DND-41 (cell line): Measurements from ENCODE around the gene ISG20.

Source experiments
- ATAC-seq: fragments of 200-7000 bp; cut with Tn5 transposase; 3 replicates; pipeline ENCODE4 v1.9.1; 2021; ENCODE audit warnings: low read depth; ENCODE audit not compliant: insufficient read depth
- DNase-seq: peaks from one replicate; pipeline ENCODE4 v3.0.0-alpha.2; 2020
- H2AFZ ChIP-seq: 2 replicates; pipeline ENCODE4 v1.6.0; 2012; ENCODE audit warnings: low read depth, low read length
- H3K27ac ChIP-seq: 2 replicates; pipeline ENCODE4 v1.5.1; 2012; ENCODE audit warnings: low read length, inconsistent platforms
- H3K27me3 ChIP-seq: fragments of 200-600 bp; sonication (generic); 2 replicates; pipeline ENCODE4 v1.6.0; 2012; ENCODE audit warnings: low read length, mild to moderate bottlenecking, inconsistent platforms; ENCODE audit not compliant: insufficient read depth, poor library complexity
- H3K36me3 ChIP-seq: 2 replicates; pipeline ENCODE4 v1.5.1; 2012; ENCODE audit warnings: low read length, inconsistent platforms; ENCODE audit not compliant: insufficient read depth
- H3K4me1 ChIP-seq: 2 replicates; pipeline ENCODE4 v1.5.1; 2012; ENCODE audit warnings: mild to moderate bottlenecking, low read length; ENCODE audit not compliant: insufficient read depth
- H3K4me2 ChIP-seq: 2 replicates; pipeline ENCODE4 v1.6.0; 2012; ENCODE audit warnings: mild to moderate bottlenecking, moderate library complexity, low read length, inconsistent platforms; ENCODE audit not compliant: insufficient read depth
- H3K4me3 ChIP-seq, 2 experiments: fragments of 200-600 bp in 1 of 2; shearing (Covaris generic) in 1 of 2; 2 replicates each; pipeline ENCODE4 v1.5.1; 2012 to 2016; ENCODE audit warnings: inconsistent platforms in 2 of 2, low read length in 2 of 2, mild to moderate bottlenecking in 2 of 2, low read depth in 1 of 2, moderate library complexity in 1 of 2
- H3K79me2 ChIP-seq: 2 replicates; pipeline ENCODE4 v1.6.0; 2012; ENCODE audit warnings: low read length, inconsistent platforms; ENCODE audit not compliant: insufficient read depth
- H3K9ac ChIP-seq: 2 replicates; pipeline ENCODE4 v1.6.0; 2012; ENCODE audit warnings: low read depth, mild to moderate bottlenecking, inconsistent platforms, low read length, moderate library complexity
- H3K9me3 ChIP-seq: 2 replicates; pipeline ENCODE4 v1.5.1; 2012; ENCODE audit warnings: low read length, moderate library complexity, mild to moderate bottlenecking, inconsistent platforms; ENCODE audit not compliant: insufficient read depth, severe bottlenecking
- H4K20me1 ChIP-seq: 2 replicates; pipeline ENCODE4 v1.6.0; 2012; ENCODE audit warnings: low read length; ENCODE audit not compliant: insufficient read depth
- EZH2 ChIP-seq: IDR thresholded peaks from 3 replicates; pipeline ENCODE4 v1.6.1; 2012; ENCODE audit warnings: borderline replicate concordance, low read depth, mild to moderate bottlenecking, moderate library complexity, low read length, inconsistent platforms; ENCODE audit not compliant: severe bottlenecking
- TF ChIP-seq, protein P1 (sequence below): IDR thresholded peaks from 2 replicates; pipeline ENCODE4 v1.5.1; 2012; ENCODE audit warnings: borderline replicate concordance, low read length, moderate library complexity, mild to moderate bottlenecking; ENCODE audit not compliant: poor library complexity, severe bottlenecking; ENCODE audit errors: extremely low read depth

The ISG20 gene

DNA sequence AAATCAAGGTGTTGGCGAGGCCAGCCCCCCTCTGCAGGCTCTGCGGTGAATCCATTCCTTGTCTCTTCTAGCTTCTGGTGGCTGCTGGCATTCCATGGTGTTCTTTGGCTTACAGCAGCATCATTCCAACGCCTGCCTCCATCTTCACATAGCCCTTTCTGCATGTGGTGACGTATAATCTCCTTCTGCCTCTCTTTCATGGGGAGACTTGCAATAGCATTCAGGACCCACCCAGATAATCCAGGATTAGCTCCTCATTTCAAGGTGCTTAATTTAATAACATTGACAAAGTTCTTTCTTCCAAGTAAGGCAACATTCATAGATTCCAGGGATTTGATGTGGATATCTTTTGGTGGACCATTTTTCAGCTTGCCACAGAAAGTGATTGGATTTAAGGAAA, 35.8 kb downstream of the ISG20 start:
- Histone ChIP-seq H3K79me2 (no peaks in the 10 kb centered on the region), H3K4me1 (no peaks in the 10 kb centered on the region), H3K4me3 (no peak overlapping the region), H3K27me3 (no peaks in the 10 kb centered on the region), H3K9ac (no peak overlapping the region), H4K20me1 (no peaks in the 10 kb centered on the region), H2AFZ (no peak overlapping the region), H3K4me2 (no peak overlapping the region), H3K27ac (no peak overlapping the region), H3K9me3 (no peaks in the 10 kb centered on the region), H3K36me3 (no peaks in the 10 kb centered on the region)
- TF ChIP-seq, protein P1, sequence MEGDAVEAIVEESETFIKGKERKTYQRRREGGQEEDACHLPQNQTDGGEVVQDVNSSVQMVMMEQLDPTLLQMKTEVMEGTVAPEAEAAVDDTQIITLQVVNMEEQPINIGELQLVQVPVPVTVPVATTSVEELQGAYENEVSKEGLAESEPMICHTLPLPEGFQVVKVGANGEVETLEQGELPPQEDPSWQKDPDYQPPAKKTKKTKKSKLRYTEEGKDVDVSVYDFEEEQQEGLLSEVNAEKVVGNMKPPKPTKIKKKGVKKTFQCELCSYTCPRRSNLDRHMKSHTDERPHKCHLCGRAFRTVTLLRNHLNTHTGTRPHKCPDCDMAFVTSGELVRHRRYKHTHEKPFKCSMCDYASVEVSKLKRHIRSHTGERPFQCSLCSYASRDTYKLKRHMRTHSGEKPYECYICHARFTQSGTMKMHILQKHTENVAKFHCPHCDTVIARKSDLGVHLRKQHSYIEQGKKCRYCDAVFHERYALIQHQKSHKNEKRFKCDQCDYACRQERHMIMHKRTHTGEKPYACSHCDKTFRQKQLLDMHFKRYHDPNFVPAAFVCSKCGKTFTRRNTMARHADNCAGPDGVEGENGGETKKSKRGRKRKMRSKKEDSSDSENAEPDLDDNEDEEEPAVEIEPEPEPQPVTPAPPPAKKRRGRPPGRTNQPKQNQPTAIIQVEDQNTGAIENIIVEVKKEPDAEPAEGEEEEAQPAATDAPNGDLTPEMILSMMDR, result no peak
- no peak for TF ChIP-seq EZH2
- no peak for DNase-seq
- no peak for ATAC-seq

DNA sequence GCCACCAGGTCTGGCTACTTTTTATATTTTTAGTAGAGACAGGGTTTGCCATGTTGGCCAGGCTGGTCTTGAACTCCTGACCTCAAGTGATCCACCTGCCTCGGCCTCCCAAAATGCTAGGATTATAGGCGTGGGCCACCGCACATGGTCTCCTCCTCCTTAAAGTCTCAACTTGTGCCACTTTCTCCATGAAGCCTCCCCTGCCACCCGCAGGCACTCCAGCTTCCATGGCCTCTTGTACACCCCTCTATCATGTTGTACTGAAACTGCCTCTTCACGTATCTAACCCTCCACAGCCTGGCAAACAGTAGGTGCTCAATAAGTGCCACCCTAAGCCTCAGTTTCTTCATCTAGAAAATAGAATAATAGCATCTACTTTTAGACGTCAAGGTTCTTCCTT, 39.9 kb downstream of the ISG20 start:
- no peak overlapping the region for H3K4me2 ChIP-seq
- TF ChIP-seq, protein P1, result no peak
- no peak for TF ChIP-seq EZH2
- H2AFZ ChIP-seq, result no peak overlapping the region
- ATAC-seq (no peak), DNase-seq (no peak)
- no peaks in the 10 kb centered on the region for H3K27me3 ChIP-seq
- H3K4me1 ChIP-seq, result no peaks in the 10 kb centered on the region
- H3K27ac ChIP-seq, result no peak overlapping the region
- no peaks in the 10 kb centered on the region for H3K9me3 ChIP-seq
- no peaks in the 10 kb centered on the region for H4K20me1 ChIP-seq
- no peaks in the 10 kb centered on the region for H3K79me2 ChIP-seq
- no peaks in the 10 kb centered on the region for H3K36me3 ChIP-seq
- no peak overlapping the region for H3K4me3 ChIP-seq
- no peak overlapping the region for H3K9ac ChIP-seq

- no peak overlapping the region for H3K9ac ChIP-seq
- no peaks in the 10 kb centered on the region for H3K36me3 ChIP-seq
- H3K27ac ChIP-seq, result no peak overlapping the region
- H3K9me3 ChIP-seq, result no peaks in the 10 kb centered on the region
- no peak overlapping the region for H2AFZ ChIP-seq
- ATAC-seq (no peak), DNase-seq (no peak)
- no peak for TF ChIP-seq EZH2
- TF ChIP-seq, protein P1, result no peak
- no peak overlapping the region for H3K4me3 ChIP-seq
- no peaks in the 10 kb centered on the region for H3K79me2 ChIP-seq
- no peak overlapping the region for H3K4me2 ChIP-seq
- no peaks in the 10 kb centered on the region for H4K20me1 ChIP-seq
- no peaks in the 10 kb centered on the region for H3K27me3 ChIP-seq
- no peaks in the 10 kb centered on the region for H3K4me1 ChIP-seq
These were observed 41.6 kb downstream of the ISG20 start for GRCh38 chr15:88680241-88681001.
